A549 (cell line): ENCODE data around the gene TRABD2A. TPM values are rescaled to one million over a fixed set of nuclear protein-coding genes. Genes with fewer than 3 reads are reported as not detected.

ENCODE experiments used
- ATAC-seq, 2 experiments: fragments of 200-7000 bp in 1 of 2; fragments of >200 bp in 1 of 2; cut with Nextera tagmentation in 1 of 2; cut with Tn5 transposase in 1 of 2; 3 replicates each; pipeline versions ENCODE4 v1.8.0 to v1.9.1; 2018 to 2020; ENCODE audit warnings: mild to moderate bottlenecking in 1 of 2, moderate library complexity in 1 of 2
- CTCF ChIA-PET: fragments of 300-600 bp; sonication (Branson Sonifier 250); formaldehyde crosslinking; extraction: SDS; loops from one replicate; lab custom pipeline; 2021; ENCODE audit warnings: antibody characterized with exemption, inconsistent platforms; lab: Yijun Ruan, JAX
- POLR2A ChIA-PET: fragments of 350-600 bp; formaldehyde crosslinking; extraction: SDS; loops from one replicate; lab custom pipeline; 2021; ENCODE audit warnings: antibody characterized with exemption, inconsistent platforms; lab: Yijun Ruan, JAX
- DNase-seq, 2 experiments: peaks; one replicate each; pipeline versions ENCODE4 v3.0.0 to v3.0.0-alpha.2; 2011 to 2016; ENCODE audit warnings: low read depth in 1 of 2, low spot score in 1 of 2
- FAIRE-seq: peaks from 2 replicates; lab custom pipeline; 2011; peaks lifted over from hg19 to GRCh38; lab: Jason Lieb, UNC
- H3K27ac ChIP-seq, 2 experiments: fragments of >200 bp; sonication (Bioruptor Twin); formaldehyde crosslinking; 3 replicates each; pipeline ENCODE4 v1.5.1; 2016 to 2017
- H3K4me1 ChIP-seq: fragments of >200 bp; sonication (Bioruptor Twin); formaldehyde crosslinking; 3 replicates; pipeline ENCODE4 v1.6.1; 2016
- H3K4me2 ChIP-seq: fragments of >200 bp; sonication (Bioruptor Twin); formaldehyde crosslinking; 3 replicates; pipeline ENCODE4 v1.6.1; 2016
- H3K4me3 ChIP-seq: fragments of >200 bp; sonication (Bioruptor Twin); formaldehyde crosslinking; 3 replicates; pipeline ENCODE4 v1.5.1; 2016
- H3K9me3 ChIP-seq: fragments of >200 bp; sonication (Bioruptor Twin); formaldehyde crosslinking; 3 replicates; pipeline ENCODE4 v1.6.1; 2016
- HOXA7 ChIP-seq: fragments of 250-450 bp; sonication (Bioruptor Pico); IDR thresholded peaks from 2 replicates; pipeline ENCODE4 v1.5.0; 2020; ENCODE audit warnings: mild to moderate bottlenecking, moderate library complexity
- HOXB13 ChIP-seq: fragments of 250-450 bp; sonication (Bioruptor Pico); IDR thresholded peaks from 2 replicates; pipeline ENCODE4 v1.5.0; 2020; ENCODE audit warnings: low read depth, mild to moderate bottlenecking, moderate library complexity
- JUN ChIP-seq, 2 experiments: fragments of >200 bp; sonication (Bioruptor Twin); formaldehyde crosslinking; IDR thresholded peaks; 2 replicates in 1 of 2; 3 replicates in 1 of 2; pipeline ENCODE4 v1.6.1; 2016 to 2017
- KDM1A ChIP-seq: fragments of 200-600 bp; sonication (generic); IDR thresholded peaks from 2 replicates; pipeline ENCODE4 v1.6.1; 2016; ENCODE audit warnings: low read depth, mild to moderate bottlenecking
- MAZ ChIP-seq: fragments of 150-350 bp; IDR thresholded peaks from 2 replicates; pipeline ENCODE4 v1.6.1; 2014; ENCODE audit warnings: antibody characterized with exemption, low read depth, low read length, borderline replicate concordance
- MYC ChIP-seq: IDR thresholded peaks from 2 replicates; pipeline ENCODE4 v1.6.1; 2012; ENCODE audit warnings: mild to moderate bottlenecking, inconsistent platforms, low read length, improper control_type of control experiment, borderline replicate concordance
- NFE2L2 ChIP-seq: fragments of 150-350 bp; conservative IDR thresholded peaks from 2 replicates; pipeline ENCODE4 v1.6.1; 2014; ENCODE audit warnings: low read length
- NR3C1 ChIP-seq: fragments of >200 bp; sonication (Bioruptor Twin); formaldehyde crosslinking; IDR thresholded peaks from 3 replicates; pipeline ENCODE4 v1.6.1; 2017
- RNF2 ChIP-seq: fragments of 200-600 bp; sonication (generic); IDR thresholded peaks from 2 replicates; pipeline ENCODE4 v1.6.1; 2016; ENCODE audit warnings: low read depth, mild to moderate bottlenecking, antibody characterized with exemption, moderate library complexity, borderline replicate concordance
- SMC3 ChIP-seq: fragments of >200 bp; sonication (Bioruptor Twin); formaldehyde crosslinking; IDR thresholded peaks from 3 replicates; pipeline ENCODE4 v1.6.1; 2018; ENCODE audit warnings: inconsistent platforms
- ZSCAN20 ChIP-seq: fragments of 250-450 bp; sonication (Bioruptor Pico); IDR thresholded peaks from 2 replicates; pipeline ENCODE4 v1.8.0; 2022; ENCODE audit warnings: mild to moderate bottlenecking, moderate library complexity
- WGBS: methylation state at CpG from one replicate; pipeline ENCODE4 v1.1.6; 2017; ENCODE audit errors: missing lambda C conversion rate; 5-methylcytosine and 5-hydroxymethylcytosine counted together
- polyA plus RNA-seq, 4 experiments: library from polyadenylated mRNA; depleted of rRNA in 3 of 4; stranded (reverse); fragments of >200 nt; fragmentation: RNase III in 1 of 4; extraction: RNeasy Plus Mini Kit Qiagen cat#74134 plus additional on column Dnase treatment in 1 of 4; gene quantifications; 2 replicates in 3 of 4; 3 replicates in 1 of 4; pipeline ENCODE4 v1.2.3, GENCODE V29; 2011 to 2017
- TF ChIP-seq, protein P1 (sequence below): fragments of 200-600 bp; sonication (generic); IDR thresholded peaks from 2 replicates; pipeline ENCODE4 v1.6.1; 2016; ENCODE audit warnings: antibody characterized with exemption, mild to moderate bottlenecking, moderate library complexity

TRABD2A gene
- polyA plus RNA-seq, 2 of the 4 experiments (the other 2 are of a cell fraction): 6.1 to 7.1 TPM

GRCh38 chr2:84886791-84887190, 5.9 kb upstream of the TRABD2A start (continued):
- TF ChIP-seq, protein P1, sequence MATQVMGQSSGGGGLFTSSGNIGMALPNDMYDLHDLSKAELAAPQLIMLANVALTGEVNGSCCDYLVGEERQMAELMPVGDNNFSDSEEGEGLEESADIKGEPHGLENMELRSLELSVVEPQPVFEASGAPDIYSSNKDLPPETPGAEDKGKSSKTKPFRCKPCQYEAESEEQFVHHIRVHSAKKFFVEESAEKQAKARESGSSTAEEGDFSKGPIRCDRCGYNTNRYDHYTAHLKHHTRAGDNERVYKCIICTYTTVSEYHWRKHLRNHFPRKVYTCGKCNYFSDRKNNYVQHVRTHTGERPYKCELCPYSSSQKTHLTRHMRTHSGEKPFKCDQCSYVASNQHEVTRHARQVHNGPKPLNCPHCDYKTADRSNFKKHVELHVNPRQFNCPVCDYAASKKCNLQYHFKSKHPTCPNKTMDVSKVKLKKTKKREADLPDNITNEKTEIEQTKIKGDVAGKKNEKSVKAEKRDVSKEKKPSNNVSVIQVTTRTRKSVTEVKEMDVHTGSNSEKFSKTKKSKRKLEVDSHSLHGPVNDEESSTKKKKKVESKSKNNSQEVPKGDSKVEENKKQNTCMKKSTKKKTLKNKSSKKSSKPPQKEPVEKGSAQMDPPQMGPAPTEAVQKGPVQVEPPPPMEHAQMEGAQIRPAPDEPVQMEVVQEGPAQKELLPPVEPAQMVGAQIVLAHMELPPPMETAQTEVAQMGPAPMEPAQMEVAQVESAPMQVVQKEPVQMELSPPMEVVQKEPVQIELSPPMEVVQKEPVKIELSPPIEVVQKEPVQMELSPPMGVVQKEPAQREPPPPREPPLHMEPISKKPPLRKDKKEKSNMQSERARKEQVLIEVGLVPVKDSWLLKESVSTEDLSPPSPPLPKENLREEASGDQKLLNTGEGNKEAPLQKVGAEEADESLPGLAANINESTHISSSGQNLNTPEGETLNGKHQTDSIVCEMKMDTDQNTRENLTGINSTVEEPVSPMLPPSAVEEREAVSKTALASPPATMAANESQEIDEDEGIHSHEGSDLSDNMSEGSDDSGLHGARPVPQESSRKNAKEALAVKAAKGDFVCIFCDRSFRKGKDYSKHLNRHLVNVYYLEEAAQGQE: no peak
- no peak for TF ChIP-seq MAZ

- DNase-seq (no peak), FAIRE-seq (no peak), ATAC-seq (no peak)
- TF ChIP-seq, protein P1: no peak
- TF ChIP-seq JUN (IDR thresholded peaks at IDR 0.05) (no peak), NFE2L2 (no peak), HOXB13 (CRISPR knock-in tag) (no peak)
- Histone ChIP-seq H3K4me3 (no peak overlapping the region), H3K4me2 (no peak overlapping the region), H3K27ac (no peak overlapping the region), H3K9me3 (no peaks in the 10 kb centered on the region), H3K4me1 (peaks cover 7% of the 10 kb centered on the region)
- ChIA-PET POLR2A (no interaction called here), CTCF (interaction anchor here (1.0 to 6.9 kb wide), 5 partner anchors 13 to 388 kb away, joined by 3 to 41 read pairs (median 4); no protein-coding TSS in a partner anchor)
- WGBS: 81% methylated on average over 2 of the region's 2 CpGs
These were observed 4.2 kb upstream of the TRABD2A start for GRCh38 chr2:84885111-84885510.

GRCh38 chr2:84884449-84884848, 3.6 kb upstream of the TRABD2A start:
- DNase-seq: no peak
- H3K4me3 ChIP-seq: no peak overlapping the region
- no peak for FAIRE-seq
- POLR2A ChIA-PET: no interaction called here
- no peaks in the 10 kb centered on the region for H3K9me3 ChIP-seq
- CTCF ChIA-PET: interaction anchor here (1.6 to 6.9 kb wide), 3 partner anchors 14 to 387 kb away, joined by 3 to 41 read pairs (median 4); no protein-coding TSS in a partner anchor
- H3K4me1 ChIP-seq: peaks cover 7% of the 10 kb centered on the region
- no peak overlapping the region for H3K27ac ChIP-seq
- H3K4me2 ChIP-seq: no peak overlapping the region
- ATAC-seq: no peak
- TF ChIP-seq RNF2 (no peak), MYC (no peak), KDM1A (no peak), SMC3 (no peak), HOXA7 (CRISPR knock-in tag) (no peak), NR3C1 (no peak), ZSCAN20 (no peak)
